NCI-H187 treated with DMSO at 0.1 percent for 48 hours (cell line): ENCODE measurements around the gene CCDC149.

Experiments
- DNase-seq: peaks from one replicate; lab custom pipeline; 2025; lab: John Stamatoyannopoulos, UW

Gene CCDC149

DNA sequence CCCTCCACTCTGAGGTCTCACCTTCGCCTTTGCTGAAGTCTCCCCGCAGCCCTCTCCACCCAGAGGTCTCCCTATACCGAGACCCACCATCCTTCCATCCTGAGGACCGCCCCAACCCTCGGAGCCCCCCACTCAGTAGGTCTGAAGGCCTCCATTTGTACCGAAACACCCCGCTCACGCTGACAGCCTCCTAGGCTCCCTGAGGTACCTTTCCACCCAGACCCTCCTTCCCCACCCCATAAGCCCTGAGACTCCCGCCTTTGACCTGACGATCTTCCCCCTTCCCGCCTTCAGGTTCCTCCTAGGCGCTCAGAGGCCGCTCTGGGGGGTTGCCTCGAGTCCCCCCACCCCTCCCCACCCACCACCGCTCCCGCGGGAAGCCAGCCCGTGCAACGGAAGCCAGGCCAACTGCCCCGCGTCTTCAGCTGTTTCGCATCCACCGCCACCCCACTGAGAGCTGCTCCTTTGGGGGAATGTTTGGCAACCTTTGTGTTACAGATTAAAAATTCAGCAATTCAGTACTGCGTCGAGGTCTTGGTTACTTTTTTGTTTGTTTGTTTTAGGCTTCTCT, 112.4 kb downstream of the CCDC149 start:
- DNase-seq = no peak

DNA sequence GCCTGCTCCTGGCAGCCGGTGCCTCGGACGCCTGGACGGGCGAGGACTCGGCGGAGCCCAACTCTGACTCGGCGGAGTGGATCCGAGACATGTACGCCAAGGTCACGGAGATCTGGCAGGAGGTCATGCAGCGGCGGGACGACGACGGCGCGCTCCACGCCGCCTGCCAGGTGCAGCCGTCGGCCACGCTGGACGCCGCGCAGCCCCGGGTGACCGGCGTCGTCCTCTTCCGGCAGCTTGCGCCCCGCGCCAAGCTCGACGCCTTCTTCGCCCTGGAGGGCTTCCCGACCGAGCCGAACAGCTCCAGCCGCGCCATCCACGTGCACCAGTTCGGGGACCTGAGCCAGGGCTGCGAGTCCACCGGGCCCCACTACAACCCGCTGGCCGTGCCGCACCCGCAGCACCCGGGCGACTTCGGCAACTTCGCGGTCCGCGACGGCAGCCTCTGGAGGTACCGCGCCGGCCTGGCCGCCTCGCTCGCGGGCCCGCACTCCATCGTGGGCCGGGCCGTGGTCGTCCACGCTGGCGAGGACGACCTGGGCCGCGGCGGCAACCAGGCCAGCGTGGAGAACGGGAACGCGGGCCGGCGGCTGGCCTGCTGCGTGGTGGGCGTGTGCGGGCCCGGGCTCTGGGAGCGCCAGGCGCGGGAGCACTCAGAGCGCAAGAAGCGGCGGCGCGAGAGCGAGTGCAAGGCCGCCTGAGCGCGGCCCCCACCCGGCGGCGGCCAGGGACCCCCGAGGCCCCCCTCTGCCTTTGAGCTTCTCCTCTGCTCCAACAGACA, 113.1 kb downstream of the CCDC149 start:
- DNase-seq = no peak

DNA sequence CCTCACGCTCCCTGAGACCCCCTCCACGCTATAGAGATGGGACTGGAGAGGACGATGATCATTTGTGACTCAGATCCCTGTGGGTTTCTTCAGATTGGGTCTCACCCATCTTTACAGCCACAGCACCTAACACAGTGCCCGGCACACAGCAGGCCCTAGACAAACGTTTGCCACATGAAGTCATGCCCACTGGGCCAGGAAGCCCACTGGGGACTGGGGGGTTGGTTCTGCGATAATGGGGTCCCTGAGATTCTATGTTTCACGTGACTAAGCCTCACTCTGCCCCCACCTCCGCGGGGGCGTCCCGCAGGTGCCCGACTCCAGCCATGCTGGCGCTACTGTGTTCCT, 113.7 kb downstream of the CCDC149 start:
- DNase-seq = no peak

DNA sequence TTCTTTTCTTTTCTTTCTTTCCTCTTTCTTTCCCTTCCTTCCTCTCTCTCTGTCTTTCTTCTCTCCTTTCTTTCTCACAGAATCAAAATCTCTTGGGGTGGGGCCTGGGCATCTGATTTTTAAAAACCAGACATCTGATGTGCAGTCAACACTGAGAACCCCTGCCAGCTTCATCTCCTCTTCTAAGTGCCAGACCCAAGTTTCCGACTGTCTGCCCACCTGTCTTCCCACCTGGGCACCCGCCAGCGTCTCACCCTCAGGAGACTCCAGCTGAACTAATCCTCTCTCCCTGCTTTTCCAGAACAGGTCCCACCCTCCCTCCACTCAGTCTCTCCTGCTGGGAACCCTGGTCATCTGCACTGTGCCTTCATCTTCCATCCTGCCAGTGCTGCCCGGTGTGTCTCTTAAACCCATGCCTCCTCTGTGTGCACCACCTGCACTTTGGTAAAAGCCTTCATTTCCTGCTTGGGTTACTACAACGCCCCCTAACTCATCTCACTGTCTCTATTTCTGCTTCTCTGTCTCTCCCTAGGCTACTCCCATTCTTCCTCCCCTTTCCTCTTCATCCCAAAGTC, 114.7 kb downstream of the CCDC149 start:
- DNase-seq = no peak

DNA sequence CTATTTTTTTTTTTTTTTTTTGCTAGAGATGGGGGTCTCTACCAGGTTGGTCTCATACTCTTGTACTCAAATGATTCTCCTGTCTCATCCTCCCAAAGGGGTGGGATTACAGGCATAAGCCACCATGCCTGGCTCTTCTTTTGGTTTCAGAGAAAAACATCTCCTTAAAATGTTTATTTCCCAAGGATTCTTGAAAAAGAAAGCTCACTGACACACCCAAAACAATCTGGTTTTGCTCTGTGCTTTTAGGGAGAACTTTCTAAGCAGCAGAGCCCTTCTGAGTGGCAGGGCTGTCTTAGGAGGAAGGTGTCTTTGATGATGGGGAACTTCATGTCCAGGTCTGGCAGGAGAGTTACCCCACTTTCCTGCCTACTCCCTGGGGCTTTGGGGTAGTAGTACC, 116.2 kb downstream of the CCDC149 start:
- no peak for DNase-seq

DNA sequence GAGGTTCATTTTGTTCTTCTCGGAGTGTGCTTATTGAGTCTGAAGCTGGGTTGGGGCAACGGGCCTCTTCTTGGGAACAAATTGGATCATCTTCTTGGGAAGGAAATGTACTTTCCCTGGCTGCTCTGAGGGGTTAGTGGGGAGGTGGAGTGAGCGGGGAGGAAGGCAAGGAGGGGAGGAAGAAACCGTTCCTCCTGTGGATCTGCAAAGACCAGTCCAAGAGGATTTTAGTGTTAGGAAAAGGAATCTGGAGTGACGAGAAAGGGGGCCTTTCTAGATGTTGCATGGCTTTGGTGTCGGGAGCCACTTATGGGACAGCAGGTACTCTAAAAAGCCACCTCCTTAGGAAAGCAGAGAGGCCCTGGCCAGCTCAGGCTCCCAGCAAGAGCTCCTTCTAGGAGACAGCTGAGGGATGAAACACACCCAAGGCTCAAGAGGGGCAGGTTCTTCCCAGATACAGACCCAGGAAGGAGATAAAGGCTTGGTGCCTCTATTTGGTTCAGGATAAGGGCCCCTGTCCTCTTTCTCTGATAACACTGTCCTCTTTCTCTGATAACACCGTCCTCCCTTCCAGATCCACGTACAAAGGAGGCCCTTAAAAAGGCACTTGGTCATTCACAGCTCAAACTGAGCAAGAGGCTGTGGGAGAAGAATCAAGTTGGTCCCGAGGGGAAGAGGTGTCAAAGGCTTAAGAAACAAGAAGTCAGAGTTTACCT, 117.0 kb downstream of the CCDC149 start:
- no peak for DNase-seq

DNA sequence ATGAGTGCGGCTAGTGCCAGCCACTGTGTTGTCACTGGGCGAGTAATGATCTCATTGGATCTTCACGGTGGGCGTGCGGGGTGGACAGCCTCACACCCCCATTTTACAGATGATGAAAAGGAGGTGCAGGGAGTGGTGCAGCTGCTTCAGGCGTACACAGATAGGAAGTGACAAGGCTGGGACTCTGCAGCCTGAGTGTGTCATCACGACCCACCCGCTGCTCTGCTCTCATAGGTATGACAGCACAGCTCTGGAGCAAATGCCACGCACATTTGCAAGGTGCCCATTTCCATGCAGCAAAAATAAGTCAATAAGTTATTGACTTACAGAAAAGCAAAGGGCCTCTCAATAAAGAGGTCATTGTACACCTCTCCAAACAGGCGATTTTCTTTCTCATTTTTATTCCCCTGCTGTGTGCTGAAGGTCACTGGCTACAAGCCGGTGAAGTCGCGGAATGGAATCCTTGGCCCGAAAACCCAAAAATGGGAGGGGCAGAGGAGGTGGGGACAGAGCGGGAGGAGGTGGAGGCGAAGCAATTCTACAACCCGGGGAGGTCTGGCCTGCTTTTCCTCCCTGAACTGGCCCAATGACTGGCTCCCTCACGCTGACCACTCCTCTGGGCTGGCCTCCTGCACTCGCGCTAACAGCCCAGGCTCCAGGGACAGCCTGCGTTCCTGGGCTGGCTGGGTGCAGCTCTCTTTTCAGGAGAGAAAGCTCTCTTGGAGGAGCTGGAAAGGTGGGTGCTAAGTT, 117.8 kb downstream of the CCDC149 start, which contains the start of gene SOD3:
TSS of gene SOD3 (plus strand) at position 658 of the 750 bp plus-strand sequence. CDS start 3,949 bp downstream, outside the sequence.
- no peak for DNase-seq

DNA sequence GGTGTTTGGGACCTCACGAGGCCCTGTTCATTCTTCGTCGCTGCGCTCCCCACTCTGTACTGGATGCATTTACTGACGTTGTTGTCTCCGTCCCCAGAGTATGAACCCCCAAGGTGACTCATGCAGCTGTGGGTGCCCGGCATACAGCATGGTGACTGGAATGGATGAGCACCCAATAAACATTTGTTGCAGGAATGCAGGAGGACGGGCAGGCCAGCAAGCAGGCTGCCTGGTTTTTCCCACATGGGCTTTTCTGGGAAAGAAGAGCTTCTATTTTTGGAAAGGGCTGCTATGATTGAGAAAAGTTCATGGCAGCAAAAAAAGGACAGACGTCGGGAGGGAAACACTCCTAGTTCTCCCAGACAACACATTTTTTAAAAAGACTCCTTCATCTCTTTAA, 118.4 kb downstream of the CCDC149 start:
- no peak for DNase-seq

DNA sequence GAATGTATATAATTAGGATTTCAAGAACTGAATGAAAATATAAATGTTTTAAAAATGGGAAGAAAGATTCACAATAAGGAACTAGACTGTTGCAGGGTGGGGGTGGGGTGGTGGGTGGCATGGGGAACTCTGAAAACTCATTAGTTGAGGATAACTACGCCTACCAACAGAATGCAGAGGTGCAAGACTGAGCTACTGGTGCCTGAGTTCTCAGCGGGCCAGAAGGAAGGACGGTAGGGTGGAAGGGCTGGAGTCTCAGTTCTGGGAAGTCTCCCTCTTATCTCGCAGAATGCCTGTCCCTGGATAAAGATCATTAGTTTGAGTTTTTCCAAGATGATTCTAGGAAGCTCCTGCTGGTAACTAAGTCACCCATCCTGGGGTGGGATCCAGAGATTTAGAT, 118.8 kb downstream of the CCDC149 start:
- no peak for DNase-seq

DNA sequence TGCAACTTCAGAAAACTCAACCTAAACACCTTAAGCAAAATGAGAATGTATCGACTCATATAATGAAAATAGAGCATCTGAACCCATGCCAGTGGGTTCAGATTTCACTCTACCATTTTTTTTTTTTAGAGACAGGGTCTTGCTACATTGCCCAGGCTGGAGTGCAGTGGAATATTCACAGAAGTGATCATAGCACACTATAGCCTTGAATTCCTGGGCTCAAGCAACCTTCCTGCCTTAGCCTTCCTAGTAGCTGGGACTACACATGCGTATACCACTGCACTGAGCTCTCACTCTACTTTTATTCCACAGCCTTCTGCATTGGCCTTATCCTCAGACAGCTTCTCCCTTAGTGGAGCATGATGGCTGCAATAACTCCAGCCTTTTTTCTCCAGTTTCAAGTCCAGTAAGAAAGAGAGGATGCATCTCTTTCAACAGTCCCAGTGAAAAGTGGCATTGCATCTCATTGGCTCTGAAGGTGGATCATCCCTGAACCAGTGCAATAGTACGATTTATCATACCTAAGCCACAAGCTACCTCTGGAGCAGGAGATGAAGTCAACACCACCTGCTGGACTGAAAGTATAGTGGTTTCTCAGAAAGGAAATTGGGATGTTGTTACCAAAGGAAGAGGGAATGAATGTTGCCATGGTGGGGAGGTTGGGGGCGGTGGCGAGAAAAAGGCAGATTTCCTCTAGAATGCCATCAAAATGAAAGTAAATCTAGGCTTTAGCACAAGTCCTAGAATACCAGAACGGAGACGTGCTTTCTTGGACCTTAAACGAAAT, 119.4 kb downstream of the CCDC149 start:
- peak; percentile 13 for DNase-seq

DNA sequence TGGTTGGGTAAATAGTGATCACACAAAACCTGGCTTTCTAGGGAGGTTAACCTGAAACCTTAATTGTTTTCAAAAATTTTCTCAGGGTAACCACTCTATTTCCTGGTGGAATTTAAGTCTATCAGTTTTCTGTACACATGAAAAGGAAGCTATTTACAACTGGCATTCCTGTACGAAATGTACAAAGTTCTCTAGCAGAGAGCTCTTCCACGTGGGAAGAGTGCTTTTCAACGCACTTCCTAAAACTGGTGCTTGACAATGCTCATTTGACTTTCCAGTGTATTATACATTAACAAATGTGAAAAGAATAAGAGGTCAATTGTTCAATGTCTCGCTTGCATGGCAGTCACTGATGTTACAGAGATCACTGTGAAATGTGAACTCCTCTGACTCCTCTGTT, 120.3 kb downstream of the CCDC149 start:
- no peak for DNase-seq

DNA sequence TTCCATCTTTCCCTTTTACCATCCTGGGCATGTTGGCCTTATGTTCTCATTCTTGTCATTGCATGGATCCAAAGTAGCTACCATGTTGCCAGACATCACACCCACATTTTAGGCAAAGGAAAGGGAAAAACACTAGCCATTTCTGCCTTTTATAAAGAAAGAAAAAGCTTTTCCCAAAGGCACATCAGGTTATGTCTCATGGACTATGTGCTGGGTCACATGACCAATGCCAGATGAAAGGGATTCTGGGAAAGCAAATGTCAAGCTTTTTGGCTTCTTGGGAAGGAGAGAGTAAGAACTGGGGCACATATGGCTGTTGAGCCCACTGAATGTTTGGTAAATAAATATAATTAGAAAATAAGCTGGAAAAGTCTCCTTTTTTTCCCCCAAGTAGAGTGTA, 121.8 kb downstream of the CCDC149 start:
- DNase-seq = no peak

DNA sequence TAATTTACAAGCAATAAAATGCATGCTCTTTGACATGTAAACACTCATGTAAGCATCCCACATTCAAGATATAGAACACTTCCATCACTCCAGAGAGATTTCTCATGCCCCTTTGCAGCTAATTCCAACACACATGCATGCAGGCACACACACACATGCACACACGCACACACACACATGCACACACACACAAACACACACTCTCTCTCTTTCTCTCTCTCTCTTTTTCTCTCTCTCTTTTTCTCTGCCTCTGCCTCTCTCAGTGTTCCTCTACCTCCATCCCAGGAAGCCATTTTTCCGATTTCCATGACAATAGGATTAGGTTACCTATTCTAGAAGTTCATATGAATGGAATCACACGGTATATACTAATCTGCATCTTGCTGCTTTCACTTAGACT, 129.3 kb downstream of the CCDC149 start:
- no peak for DNase-seq

DNA sequence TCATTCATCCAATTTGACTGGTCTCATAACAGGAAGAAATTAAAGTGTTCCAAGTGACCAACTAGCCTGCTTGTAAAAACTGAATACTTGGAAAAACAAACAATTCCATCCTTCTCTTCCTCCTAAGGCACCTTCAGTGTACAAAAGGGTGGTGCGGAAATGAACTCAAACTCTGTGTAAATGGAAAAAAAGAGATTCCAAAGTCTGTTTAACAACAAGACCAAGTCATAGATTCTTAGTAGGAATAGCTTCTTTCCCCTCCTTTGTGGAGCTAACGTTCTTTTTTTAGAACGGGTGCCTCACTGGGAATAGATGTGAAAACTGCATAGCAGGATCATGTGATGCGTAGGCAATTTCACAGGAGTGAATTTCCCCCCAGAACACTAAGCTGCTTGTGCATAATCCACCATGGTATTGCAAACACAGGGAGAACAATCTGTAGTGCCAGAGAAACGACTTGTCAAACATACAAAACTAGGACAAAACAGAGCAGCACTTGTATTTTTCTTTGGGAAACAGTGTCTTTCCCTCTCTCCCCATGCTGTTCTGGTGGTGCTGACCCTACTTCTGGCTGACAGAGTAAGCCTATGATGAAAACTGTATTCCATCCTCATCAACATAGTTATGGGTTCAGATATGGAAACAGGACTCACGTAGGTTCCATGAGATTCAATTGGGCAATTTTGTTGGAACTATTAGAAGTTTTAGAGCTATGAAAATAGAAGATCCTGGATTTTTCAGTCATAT, 130.7 kb downstream of the CCDC149 start:
- no peak for DNase-seq

DNA sequence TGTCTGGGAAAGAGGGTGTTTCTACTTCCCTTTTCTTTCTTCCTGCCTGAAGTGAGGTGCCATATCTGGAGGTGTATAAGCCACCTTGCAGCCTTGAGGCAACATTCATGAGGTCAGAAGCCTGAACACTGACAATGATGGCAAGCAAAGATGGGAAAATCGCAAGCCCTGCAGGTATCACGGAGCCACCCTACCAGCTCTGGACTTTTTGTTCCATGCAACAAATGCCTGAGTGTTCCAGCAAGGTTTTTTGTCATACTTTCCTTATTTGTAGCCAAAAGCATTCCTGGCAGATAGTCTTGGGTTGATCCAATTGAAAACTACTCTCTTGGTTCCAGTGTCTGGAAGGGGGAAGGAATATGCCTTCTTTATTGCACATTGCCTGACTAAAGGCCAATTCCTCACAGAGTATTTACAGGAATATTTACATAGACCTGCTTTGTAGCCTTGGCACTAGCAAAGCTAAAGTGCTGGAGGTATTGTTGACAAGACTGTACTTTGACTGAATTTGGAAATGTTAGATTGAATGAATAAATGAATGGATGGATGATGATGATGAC, 131.8 kb downstream of the CCDC149 start:
- no peak for DNase-seq

DNA sequence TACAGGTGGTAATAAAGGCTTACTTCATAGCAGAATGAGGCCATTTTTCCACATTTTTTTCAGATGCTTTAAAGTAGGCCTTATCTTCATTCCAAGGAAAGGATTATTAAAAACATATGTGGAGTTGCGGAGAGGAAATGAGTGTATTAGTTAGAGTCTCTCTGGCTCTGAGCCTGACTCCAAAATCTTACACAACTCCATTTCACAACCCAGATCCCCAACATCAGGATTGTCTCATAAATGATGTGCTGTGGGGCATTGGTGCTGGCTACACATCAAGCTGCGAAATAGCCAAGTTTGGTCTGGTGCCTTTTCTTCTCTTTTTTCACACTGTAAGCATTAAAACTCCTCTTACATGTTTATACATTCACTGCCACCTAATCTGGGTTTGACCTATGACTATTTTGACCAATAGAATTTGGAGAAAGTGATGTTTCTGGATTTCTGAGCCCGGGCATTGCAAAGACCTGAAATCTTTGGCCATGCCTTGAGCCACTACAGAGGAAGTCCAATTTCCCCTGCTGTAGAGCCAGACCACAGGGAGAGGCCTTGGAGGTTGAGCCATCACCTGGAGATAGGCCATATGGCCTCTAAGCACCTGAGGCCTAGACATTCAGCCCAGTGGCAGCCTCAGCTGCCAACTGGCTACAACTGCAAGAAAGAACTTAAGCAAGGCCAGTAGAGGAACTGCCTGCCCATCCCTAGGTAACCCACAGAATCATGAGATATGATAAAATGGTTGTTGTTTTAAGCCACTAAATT, 134.2 kb downstream of the CCDC149 start:
- no peak for DNase-seq

DNA sequence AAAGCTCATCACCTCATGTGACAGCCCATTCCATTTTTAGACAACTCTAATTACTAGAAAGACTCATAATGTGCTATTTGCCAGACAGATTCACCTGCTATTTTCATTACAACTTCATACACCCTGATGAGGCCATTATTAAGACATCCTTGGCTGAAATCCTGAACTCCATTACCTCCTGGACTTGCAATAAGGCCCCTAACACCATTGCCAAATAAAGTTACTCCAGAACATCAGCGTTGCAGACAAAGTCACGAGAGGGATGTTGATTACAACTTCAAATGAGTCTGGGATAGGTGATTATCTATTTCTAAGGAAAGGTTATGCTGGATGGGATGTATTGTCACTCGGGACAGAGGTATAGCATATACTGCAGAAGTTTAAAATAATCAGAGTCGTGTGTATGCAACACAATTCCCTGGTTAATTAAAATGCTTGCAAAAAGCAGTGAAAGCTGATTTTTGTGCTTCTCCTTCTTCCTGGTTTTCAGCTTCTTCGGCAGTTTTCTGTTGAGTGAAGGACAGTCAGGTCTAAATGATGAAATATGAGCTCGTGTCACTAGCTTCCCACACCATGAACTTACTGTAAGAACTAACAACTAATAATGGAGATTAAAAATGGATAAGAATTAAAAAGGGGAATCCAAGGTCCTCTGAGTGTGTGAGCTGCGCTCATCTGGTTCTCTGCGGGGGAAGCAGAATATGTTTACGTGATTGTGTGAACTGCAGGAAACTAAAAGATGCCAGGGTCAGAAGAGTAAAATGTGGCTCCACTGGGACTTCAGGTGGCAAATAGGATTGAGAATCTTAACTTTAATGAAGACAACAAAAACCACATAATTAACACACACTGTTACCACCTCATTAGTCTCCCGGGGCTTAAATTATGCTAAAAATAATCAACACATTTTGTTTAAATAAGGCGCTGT, 135.0 kb downstream of the CCDC149 start:
- DNase-seq = no peak

DNA sequence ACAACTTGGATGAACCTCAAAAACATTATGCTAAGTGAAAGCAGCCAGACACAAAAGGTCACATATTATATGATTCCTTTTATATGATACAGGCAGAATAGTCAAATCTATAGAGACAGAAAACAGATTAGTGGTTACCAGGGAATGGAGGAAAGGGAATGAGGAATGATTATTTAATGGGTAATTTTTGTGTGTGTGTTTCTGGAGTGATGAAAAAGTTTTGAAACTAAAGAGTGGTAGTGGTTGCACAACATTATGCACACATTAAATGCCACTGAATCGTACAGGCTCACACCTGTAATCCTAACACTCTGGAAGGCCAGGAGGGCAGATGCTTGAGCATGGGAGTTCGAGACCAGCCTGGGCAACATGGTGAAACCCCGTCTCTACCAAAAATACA, 137.1 kb downstream of the CCDC149 start:
- DNase-seq = no peak
